Cardiac fibroblast (primary cell): ENCODE measurements around the gene ADIPOR2.
A peak's percentile ranks its signal among the peaks of the same experiment; 100 is the strongest.

Source experiments
- DNase-seq, 2 donors: peaks; one replicate each; pipeline versions ENCODE4 v3.0.0 to v3.0.0-alpha.2; 2010; ENCODE audit warnings: low read depth in 2 of 2
- H3K4me3 ChIP-seq, 2 donors: replicated peaks in 1 of 2; 1 replicate in 1 of 2; 2 replicates in 1 of 2; pipeline ENCODE4 v1.5.1; 2011; ENCODE audit warnings: low read depth in 2 of 2, low read length in 2 of 2, mild to moderate bottlenecking in 2 of 2, moderate library complexity in 1 of 2
- TF ChIP-seq, protein P1 (sequence below): IDR thresholded peaks from one replicate; pipeline ENCODE4 v1.5.1; 2011; ENCODE audit warnings: low read depth, mild to moderate bottlenecking, low read length, inconsistent platforms

Gene ADIPOR2

DNA sequence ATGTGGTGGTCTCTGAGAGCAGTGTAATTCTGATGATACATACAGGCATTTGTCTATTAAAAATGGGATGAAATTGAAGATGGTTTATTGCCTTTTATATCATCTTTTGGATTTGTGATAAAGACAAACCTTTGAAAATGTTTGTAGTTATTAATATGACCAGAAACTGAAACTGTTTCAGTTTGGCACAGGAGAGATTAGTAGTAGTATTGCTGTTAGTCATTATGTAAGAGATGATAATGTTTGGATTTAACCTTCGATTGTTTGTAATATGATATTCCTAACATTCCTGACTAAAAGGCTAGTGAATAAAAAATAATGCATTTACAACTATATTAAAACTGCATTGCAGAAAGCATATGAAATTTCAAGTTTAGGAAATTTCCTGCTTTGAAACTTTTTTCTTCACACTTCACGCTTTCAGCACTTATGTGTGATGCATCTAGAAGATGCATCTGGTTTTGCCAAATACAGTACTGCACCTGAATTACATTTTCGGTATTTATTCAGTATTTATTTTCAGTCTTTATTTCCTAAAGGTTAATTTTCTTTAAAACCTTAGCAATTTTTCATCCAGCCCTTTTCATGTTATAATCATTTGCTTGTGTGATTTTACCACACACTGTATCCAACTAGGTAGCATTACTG, 25.5 kb downstream of the ADIPOR2 start:
- TF ChIP-seq, protein P1, sequence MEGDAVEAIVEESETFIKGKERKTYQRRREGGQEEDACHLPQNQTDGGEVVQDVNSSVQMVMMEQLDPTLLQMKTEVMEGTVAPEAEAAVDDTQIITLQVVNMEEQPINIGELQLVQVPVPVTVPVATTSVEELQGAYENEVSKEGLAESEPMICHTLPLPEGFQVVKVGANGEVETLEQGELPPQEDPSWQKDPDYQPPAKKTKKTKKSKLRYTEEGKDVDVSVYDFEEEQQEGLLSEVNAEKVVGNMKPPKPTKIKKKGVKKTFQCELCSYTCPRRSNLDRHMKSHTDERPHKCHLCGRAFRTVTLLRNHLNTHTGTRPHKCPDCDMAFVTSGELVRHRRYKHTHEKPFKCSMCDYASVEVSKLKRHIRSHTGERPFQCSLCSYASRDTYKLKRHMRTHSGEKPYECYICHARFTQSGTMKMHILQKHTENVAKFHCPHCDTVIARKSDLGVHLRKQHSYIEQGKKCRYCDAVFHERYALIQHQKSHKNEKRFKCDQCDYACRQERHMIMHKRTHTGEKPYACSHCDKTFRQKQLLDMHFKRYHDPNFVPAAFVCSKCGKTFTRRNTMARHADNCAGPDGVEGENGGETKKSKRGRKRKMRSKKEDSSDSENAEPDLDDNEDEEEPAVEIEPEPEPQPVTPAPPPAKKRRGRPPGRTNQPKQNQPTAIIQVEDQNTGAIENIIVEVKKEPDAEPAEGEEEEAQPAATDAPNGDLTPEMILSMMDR, result no peak
- no peak for DNase-seq

DNA sequence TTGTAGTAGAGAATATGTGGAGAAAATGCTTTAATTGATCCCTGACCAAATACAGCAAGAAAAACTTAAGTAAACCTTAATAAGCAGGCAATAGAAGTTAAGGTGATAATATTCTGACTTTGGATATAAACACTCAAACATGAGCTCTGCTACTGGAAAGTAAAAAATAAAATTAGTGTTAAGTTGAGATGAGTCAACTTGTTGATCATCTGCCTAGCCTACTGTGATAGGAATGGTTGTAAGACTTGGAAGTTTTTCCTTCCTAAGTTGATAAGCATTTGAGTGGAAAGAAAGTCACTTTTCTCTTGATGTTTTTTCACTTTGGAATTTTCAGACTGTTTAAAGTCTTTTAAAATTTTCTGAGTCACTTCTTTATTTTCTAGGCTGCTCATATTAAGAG, 26.0 kb downstream of the ADIPOR2 start:
- TF ChIP-seq, protein P1, result no peak
- H3K4me3 ChIP-seq, result no peak overlapping the region
- peak in 1 of 2 donors; percentile 34 for DNase-seq

More for the DNA sequence above, 25.5 kb downstream of the ADIPOR2 start:
- no peak overlapping the region for H3K4me3 ChIP-seq

DNA sequence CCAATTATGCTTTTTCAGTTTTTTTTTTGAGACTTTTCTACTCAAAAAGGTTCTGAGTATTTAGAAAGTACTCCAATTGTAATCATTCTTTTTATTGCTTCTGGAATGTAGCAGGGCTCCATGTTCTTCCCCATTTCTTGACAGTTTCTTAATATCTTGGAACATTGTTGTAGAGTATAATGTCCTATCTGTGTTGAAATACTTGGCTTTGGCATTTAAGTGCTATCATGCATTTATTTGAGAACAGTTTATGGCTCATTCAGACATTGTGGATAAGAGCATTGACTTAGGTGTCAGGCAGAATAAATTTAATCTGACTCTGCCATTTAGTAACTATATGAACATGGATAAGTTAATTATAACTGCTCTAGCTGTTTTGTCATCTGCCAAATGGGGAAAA, 28.3 kb downstream of the ADIPOR2 start:
- peak in 1 of 2 donors; percentile 70 for DNase-seq
- TF ChIP-seq, protein P1, result no peak
- H3K4me3 ChIP-seq, result no peak overlapping the region

DNA sequence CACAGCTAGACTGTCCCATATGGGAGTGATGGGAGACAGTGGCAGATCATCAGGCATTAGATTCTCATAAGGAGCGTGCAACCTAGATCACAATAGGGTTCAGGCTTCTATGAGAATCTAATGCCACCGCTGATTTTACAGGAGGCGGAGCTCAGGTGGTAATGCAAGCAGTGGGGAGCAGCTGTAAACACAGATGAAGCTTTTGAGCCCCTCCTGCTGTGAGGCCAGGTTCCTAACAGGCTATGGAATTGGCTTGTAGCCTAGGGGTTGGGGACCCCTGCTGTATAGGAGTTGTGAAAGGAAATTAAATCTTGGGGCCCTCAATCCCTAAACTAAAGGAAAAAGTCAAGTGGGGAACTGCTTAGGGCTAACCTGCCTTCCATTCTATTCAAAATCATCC, 29.6 kb downstream of the ADIPOR2 start:
- DNase-seq, result no peak
- no peak overlapping the region for H3K4me3 ChIP-seq
- TF ChIP-seq, protein P1, result no peak

DNA sequence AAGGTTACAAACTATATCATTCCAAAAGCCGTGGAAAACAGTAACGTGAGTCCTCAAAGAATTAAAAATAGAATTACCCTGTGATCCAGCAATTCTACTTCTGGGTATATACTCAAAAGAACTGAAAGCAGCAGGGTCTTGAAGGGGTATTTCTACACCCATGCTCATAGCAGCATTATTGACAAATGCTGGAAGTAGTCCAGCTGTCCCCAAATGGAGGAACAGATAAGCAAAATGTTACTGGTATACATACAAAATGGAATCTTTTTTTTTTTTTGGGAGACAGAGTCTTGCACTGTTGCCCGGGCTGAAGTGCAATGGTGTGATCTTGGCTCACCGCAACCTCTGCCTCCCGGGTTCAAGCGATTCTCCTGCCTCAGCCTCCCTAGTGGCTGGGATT, 32.9 kb downstream of the ADIPOR2 start:
- no peak overlapping the region for H3K4me3 ChIP-seq
- no peak for DNase-seq
- TF ChIP-seq, protein P1, result no peak

DNA sequence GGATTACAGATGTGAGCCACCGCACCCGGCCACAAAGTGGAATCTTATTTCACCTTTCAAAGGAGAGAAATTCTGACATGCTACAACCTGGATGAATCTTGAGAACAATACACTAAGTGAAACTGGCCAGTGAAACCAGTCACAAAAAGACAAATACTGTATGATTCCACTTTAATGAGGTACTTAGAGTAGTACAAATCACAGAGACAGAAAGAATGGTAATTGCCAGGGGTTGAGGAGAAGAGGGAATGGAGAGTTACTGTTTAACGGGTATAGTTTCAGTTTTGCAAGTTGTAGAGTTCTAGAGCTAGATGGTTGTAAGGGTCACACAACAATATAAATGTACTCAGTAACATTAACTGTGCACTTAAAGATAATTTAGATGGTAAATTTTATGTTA, 33.4 kb downstream of the ADIPOR2 start:
- no peak overlapping the region for H3K4me3 ChIP-seq
- DNase-seq, result no peak
- TF ChIP-seq, protein P1, result no peak

DNA sequence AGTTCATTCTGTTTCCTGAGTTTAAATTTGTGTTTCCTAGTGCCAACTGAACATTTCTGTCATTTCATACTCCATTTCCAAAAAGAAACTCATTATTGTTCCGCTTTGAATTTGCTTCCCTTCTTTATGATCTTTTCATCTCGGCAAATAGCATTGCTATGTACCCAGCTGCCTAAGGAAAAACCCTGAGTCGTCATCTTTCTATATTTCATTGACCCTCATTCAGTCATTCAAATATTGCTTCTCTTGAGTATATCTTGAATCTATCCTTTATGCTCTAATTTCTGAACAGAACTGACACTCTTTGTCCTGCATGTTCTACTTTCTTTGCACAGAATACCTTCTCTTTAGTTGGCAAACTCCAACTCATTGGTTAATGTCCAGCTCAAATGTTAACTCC, 35.9 kb downstream of the ADIPOR2 start:
- no peak overlapping the region for H3K4me3 ChIP-seq
- no peak for DNase-seq
- TF ChIP-seq, protein P1, result no peak
